WI38 (cell line): ENCODE data around the gene SHKBP1.
"Not testable (repeated sequence)": the region's sequence is repeated elsewhere in the genome, so short reads cannot be mapped to it uniquely, and the experiment has no call there.

Experiments
- H3K4me3 ChIP-seq: 2 replicates; pipeline ENCODE4 v1.5.1; 2011; ENCODE audit warnings: low read depth, mild to moderate bottlenecking, control low read depth, low read length
- TF ChIP-seq, protein P1 (sequence below): IDR thresholded peaks from 2 replicates; pipeline ENCODE4 v1.5.1; 2012; ENCODE audit warnings: low read depth, mild to moderate bottlenecking, control low read depth, low read length

SHKBP1 gene

DNA sequence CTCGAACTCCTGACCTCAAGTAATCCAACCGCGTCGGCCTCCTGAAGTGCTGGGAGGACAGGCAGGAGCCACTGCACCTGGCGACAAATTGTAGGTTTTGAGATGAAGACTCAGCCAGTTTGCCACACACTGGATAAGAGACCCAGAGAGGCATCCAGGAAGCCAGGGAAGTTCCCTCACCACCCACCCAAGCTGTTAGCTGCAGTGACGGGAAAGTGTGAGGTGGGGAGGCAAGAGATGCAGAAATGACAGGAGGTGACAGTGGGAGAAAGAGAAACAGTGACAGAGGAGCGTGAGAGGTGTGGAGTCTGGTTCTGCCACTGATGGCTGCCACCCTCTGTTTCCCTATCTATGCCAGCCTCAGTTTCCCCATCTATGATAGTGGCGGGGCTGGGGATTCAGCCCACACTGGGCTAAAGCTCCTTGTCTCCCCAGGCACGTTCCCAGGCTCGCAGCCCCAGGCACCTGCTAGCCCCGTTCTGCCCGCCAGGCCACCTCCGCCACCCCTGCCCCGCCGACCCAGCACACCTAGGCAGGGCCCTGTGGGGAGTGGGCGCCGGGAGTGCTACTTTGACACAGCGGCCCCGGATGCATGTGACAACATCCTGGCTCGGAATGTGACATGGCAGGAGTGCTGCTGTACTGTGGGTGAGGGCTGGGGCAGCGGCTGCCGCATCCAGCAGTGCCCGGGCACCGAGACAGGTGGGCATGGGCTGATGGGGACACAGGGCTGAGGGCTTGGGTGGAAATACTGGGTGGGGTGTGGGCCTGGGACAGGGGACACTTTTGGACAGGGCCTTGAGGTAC lies 45.5 kb downstream of the SHKBP1 start:
- TF ChIP-seq, protein P1, sequence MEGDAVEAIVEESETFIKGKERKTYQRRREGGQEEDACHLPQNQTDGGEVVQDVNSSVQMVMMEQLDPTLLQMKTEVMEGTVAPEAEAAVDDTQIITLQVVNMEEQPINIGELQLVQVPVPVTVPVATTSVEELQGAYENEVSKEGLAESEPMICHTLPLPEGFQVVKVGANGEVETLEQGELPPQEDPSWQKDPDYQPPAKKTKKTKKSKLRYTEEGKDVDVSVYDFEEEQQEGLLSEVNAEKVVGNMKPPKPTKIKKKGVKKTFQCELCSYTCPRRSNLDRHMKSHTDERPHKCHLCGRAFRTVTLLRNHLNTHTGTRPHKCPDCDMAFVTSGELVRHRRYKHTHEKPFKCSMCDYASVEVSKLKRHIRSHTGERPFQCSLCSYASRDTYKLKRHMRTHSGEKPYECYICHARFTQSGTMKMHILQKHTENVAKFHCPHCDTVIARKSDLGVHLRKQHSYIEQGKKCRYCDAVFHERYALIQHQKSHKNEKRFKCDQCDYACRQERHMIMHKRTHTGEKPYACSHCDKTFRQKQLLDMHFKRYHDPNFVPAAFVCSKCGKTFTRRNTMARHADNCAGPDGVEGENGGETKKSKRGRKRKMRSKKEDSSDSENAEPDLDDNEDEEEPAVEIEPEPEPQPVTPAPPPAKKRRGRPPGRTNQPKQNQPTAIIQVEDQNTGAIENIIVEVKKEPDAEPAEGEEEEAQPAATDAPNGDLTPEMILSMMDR, result no peak
- no peak overlapping the region for H3K4me3 ChIP-seq

DNA sequence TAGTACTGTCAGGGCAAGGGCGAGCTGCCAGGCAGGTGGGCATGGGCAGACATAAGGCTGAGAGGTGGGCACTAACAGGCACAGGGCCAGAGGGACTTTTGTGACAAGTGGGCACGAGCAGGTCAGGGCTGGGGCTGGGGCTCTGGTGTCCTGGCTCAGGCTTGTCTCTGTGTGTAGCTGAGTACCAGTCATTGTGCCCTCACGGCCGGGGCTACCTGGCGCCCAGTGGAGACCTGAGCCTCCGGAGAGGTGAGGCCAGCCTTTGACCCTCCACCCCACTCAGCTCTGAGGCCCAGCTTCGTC lies 46.1 kb downstream of the SHKBP1 start:
- TF ChIP-seq, protein P1, result no peak
- no peak overlapping the region for H3K4me3 ChIP-seq

DNA sequence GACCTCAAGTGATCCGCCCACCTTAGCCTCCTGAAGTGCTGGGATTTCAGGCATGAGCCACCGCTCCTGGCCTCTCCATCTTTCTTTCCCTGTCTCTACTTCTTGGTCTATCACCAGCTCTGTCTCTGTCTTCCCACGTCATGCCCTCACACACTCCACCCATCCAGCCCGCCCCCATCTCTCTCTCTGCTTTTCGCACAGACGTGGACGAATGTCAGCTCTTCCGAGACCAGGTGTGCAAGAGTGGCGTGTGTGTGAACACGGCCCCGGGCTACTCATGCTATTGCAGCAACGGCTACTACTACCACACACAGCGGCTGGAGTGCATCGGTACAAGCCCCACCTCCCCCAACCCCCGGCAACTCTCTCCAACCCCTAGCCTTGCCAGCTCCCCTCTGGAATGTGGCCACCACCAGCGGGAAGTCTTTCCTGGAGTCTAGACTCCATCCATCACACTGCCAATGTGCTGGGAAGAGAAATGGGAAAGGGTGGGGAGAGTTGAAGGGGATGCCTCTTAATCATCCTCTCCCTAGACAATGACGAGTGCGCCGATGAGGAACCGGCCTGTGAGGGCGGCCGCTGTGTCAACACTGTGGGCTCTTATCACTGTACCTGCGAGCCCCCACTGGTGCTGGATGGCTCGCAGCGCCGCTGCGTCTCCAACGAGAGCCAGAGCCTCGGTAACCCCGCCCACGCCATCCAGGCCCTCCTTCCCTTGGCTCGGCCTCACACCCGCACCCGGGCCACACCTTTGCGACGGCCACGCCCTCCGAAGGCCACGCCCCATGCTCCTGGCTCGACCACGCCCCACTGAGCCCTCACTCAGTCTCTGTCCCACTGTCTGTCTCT lies 47.0 kb downstream of the SHKBP1 start:
- TF ChIP-seq, protein P1, result no peak
- no peak overlapping the region for H3K4me3 ChIP-seq

DNA sequence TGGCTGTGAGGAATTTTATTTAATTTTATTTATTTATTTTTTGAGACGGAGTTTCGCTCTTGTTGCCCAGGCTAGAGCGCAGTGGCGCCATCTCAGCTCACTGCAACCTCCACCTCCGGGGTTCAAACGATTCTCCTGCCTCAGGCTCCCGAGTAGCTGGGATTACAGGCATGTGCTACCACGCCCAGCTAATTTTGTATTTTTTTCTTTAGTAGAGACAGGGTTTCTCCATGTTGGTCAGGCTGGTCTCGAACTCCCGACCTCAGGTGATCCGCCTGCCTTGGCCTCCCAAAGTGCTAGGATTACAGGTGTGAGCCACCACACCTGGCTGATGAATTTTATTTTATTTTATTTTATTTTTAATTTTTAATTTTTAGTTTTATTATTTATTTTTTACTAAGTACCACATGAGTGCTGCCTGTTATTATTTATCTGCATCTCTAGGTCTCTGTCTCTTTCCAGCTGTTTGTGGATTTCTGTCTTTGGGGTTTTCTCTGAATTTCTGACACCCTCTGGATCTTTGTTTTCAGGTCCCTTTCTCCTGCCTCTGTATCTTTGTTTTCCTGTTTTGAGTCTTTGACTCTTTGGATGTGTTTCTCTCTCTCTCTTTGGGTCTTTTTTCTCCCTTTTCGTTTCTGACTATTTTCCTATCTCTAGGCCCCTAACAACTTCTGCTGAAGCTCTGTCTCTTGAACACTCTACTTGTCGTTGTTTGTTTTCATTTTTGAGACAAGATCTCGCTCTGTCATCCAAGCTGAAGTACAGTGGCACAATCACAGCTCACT lies 47.9 kb downstream of the SHKBP1 start:
- not testable (repeated sequence) for H3K4me3 ChIP-seq

DNA sequence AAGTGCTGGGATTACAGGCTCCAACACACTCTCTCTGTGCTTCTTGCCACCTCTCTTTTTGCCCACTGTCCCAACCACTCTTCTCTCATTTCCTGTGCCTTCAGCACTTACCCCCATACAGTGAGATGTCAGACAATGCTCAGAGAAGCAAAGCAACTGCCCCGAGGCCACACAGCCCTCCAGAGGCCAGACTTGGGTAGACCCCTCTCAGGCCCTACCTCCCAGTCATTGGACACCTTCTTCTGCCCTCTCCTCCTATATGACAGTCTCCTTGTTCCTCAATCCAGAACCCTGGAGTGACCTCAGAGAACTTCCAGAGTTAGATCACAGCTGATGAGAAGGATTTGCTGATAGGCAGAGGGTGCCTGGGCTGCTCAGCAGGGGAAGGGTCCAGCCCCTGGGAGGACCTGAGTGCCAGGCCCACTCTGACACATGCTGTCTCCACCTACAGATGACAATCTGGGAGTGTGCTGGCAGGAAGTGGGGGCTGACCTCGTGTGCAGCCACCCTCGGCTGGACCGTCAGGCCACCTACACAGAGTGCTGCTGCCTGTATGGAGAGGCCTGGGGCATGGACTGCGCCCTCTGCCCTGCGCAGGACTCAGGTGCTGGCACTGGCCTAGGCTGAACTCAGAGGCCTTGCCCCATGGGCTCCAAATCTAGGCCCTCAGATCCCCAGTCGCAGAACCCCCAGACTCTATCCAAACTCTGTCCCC lies 48.9 kb downstream of the SHKBP1 start:
- TF ChIP-seq, protein P1, result no peak
- no peak overlapping the region for H3K4me3 ChIP-seq

DNA sequence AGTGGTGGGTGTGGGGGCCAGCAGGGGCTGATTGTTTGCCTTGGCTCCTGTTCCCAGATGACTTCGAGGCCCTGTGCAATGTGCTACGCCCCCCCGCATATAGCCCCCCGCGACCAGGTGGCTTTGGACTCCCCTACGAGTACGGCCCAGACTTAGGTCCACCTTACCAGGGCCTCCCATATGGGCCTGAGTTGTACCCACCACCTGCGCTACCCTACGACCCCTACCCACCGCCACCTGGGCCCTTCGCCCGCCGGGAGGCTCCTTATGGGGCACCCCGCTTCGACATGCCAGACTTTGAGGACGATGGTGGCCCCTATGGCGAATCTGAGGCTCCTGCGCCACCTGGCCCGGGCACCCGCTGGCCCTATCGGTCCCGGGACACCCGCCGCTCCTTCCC lies 50.2 kb downstream of the SHKBP1 start:
- H3K4me3 ChIP-seq, result no peak overlapping the region
- TF ChIP-seq, protein P1, result no peak
